ENCODE data around the gene TREH.
"Not testable (repeated sequence)": the region's sequence is repeated elsewhere in the genome, so short reads cannot be mapped to it uniquely, and the experiment has no call there.

Gene TREH

DNA sequence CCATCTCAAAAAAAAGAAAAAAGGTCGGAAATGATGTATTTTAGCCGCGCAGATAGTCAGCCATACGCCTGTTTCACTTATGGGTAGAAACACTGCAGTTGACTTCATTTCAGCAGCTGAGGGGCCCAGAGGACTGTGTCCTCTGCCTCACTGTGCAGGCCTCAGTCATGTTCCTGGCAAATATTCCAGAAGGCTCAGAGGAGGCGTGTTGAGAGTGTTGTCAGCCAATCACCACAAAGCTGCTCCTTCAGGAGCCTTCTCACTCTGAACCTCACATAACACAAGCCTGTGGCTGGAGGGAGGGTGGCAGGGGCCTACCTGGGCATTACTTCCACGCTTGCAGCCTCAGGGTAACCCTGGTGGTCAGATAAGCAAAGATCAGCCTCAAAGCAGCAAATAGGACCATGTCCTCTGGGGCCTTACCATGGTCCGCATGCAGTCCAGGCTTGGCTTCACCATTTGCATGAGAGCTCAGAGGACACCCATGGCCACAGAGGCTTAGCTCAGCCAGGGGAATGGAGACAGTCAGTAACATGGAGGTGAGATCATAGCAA, 17.3 kb upstream of the TREH start:
- DNase-seq: no peak

GRCh38 chr11:118694771-118695170, 15.3 kb upstream of the TREH start:
- DNase-seq: no peak

- DNase-seq: no peak
Measured at GRCh38 chr11:118694185-118694584, 14.7 kb upstream of the TREH start.

DNA sequence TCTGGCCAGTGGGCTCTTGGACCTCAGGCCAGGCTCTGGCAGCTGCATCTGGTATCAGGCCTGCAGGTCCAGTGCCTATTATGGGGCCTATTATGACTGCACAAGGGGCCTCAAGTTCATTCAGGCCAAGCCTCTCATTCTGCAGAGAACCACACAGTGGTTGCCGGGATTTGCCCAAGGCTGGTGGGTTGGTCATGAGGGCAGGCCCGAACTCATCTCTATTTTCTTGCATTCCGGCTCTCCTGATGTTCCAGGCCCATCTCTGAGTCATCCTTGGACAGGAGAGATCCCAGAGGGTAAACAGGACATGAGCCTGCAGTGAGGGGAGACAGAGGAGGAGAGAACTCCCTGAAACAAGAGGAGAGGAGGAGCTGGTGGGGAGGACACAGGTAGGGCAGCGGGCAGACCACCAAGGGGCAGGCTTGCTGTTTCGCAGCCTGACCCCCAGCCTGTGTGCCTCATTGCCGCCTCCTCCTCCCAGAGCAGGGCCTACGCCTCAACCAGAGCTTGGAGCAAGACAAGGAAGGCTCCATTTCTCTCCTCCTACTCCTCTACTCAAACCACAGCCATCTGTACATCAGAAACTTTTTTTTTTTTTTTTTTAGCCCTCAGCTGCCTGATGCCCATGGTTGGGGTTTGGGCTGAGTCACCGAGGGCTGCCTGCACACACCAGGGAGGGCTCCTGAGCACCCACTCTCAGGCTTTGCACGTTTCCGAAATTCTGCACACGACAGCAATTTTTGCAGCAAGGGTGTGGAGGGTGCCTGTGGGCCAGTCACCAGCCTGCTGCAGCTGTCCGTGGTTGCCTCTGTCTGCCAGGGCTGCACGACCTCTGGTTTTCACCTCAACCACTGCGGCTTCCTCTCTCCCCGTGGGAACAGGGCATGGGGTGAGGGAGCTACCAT, 12.7 kb upstream of the TREH start:
- DNase-seq: peak; percentile 65

DNA sequence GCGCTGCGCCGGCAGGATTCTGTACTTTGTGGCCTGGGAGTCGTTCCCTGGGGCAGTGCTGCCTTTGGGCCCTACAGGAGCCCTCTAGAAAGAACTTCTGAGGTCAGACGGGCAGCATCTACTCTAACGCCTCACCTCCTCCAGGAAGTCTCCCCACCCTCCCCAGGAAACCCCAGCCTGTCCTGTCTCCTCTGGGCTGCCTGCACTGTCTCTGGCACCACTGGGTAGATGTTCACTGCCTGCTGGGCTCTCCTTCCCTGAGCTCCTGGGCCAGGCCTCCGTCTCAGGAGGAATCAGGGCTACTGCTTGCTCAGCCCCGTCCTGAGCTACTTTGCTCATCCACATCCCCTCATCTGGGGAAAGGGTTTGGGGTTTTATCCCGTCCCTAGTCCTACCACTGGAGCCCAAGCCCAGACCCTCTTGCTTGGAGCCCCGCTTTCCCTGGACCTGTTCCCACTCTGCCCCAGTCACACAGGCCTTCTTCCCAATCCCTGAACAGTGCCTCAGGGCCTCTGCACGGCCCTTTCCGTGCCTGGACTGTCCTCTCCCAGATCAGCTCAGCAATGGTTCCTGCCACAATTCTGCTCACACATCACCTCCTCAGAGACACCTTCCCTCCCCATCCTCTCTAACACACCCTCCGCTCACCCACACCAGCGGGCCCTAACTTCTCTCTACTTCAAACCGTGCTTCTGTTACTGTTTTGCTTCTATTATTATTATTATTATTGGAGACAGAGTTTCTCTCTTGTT, 11.3 kb upstream of the TREH start:
- no peak for DNase-seq

GRCh38 chr11:118689852-118690552, 10.6 kb upstream of the TREH start:
- peak; percentile 87 for DNase-seq

- no peak for DNase-seq
Measured at GRCh38 chr11:118689503-118689851, 10.0 kb upstream of the TREH start.

GRCh38 chr11:118688851-118689502, 9.5 kb upstream of the TREH start:
- no peak for DNase-seq

GRCh38 chr11:118688339-118688738, 8.9 kb upstream of the TREH start:
- DNase-seq: peak; percentile 33

DNA sequence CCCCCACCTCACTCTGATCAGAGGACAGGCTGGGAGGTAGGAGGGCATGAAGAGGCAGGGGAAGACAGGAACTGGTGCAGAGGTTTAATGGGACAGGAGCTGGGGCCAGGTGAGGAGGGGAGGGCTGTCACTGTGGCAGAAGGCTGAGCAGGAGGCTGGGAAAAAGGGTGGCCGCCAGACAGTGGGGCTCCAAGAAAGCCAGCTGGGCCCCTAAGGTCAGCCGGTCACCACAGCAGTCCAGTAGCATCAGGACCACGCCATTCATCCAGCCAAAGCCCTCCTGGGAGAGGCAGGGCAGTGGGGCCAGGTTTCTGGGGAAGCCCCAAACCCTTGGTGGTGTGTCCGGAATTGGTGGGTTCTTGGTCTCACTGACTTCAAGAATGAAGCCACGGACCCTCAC, 8.5 kb upstream of the TREH start:
- DNase-seq: no peak

- no peak for DNase-seq
Measured at GRCh38 chr11:118684187-118684586, 4.7 kb upstream of the TREH start.

DNA sequence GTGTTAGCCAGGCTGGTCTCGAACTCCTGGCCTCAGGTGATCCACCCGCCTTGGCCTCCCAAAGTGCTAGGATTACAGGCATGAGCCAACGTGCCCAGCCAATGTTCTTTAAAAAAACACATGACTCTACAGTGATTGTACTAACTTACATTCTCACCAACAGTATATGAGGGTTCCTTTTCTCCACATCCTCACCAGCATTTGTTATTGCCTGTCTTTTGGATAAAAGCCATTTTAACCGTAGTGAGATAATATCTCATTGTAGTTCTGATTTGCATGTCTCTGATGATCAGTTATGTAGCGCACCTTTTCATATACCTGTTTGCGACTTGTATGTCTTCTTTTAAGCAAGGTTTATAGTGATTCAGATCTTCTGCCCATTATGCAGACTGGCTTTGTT, 3.5 kb upstream of the TREH start:
- not testable (repeated sequence) for DNase-seq

- no peak for DNase-seq
Measured at GRCh38 chr11:118682372-118682771, 2.9 kb upstream of the TREH start.

DNA sequence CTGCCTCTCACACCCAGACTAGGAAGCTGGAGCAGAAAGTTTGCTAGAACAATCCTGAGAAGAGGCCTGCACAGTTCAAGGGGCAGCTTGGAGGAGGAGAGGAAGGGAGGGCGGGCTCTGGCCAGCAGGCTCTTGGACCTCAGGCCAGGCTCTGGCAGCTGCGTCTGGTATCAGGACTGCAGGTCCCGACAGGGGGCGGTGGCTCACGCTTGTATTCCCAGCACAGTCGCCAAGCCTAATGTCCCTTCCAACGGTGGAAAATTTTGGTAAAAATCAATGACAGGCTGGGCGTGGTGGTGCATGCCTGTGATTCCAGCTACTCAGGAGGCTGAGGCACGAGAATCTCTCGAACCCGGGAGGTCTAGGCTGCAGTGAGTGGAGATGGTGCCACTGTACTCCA, 542 bp downstream of the TREH start:
- not testable (repeated sequence) for DNase-seq

DNA sequence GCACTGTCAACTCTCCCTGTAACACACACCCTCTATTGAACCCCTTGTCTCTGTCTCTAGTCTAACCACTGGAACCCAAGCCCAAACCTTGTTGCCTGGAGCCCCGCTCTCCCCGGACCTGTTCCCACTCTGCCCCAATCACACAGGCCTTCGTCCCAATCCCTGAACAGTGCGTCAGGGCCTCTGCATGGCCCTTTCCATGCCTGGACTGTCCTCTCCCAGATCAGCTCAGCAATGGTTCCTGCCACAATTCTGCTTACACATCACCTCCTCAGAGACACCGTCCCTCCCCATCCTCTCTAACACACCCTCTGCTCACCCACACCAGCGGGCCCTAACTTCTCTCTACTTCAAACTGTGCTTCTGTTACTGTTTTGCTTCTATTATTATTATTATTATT, 1.5 kb downstream of the TREH start:
- no peak for DNase-seq

- no peak for DNase-seq
Measured at GRCh38 chr11:118674082-118674435, 5.4 kb downstream of the TREH start.

DNA sequence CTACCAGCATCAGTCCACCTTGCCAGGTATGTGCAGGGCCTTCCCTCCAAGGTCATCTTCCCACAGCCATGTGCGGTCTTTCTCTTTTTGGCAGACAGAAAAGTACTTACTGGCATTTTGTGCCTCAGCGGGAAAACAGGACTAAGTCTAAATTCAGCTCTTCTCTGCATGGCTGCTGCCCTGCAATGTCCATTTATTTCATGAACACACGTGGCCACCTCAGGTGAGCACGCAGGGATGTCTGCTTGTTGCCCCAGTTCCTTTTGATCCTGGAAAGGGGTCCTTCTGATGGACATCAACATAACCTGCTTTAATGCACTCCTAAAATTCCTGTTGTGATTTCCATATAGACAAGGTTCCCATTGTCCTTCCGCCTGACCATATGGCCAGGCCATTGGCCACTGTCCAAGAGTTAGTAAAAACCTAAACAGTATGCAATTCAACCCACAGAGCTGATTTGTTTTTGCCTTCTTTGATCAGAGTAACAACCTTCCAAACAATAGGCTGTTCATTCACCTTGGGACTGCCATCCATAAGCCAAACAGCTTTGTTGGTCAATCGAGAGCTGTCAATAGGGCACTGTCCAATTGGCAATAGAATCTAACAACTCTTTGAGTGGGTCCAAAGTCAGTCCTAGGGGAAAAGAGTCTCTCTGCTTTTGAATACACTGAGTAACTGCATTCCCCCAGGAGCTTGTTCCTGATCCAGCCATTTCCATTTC, 5.9 kb downstream of the TREH start:
- DNase-seq: no peak

GRCh38 chr11:118672846-118673245, 6.6 kb downstream of the TREH start:
- no peak for DNase-seq

- DNase-seq: no peak
Measured at GRCh38 chr11:118671254-118671653, 8.2 kb downstream of the TREH start.

GRCh38 chr11:118670063-118670462, 9.4 kb downstream of the TREH start:
- no peak for DNase-seq

DNA sequence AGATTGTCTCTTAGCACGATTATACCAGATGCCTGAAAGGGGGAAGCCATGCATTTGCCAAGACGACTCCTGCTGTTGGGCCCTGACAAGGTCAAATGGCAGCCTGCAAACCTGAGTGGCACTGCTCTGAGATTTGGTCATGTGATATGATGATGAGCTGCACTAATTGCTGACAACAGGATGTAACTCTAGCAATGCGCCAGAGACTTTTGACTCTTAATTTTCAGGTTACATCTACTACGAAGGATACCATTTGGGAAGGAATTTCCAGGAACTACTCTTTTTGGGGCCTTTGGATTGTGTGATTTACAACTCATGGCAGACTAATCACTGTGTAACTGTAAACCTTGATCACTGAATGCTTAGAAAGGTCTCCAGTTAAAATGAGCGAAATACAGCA, 13.1 kb downstream of the TREH start:
- no peak for DNase-seq

GRCh38 chr11:118663902-118664301, 15.5 kb downstream of the TREH start:
- no peak for DNase-seq
